Measurements from ENCODE around the gene ARHGAP8. TPM values are rescaled to one million over a fixed set of nuclear protein-coding genes. Genes with fewer than 3 reads are reported as not detected.

The ARHGAP8 gene
- total and polyA plus RNA-seq, 2 donors (not counting 3 experiments of a cell fraction or from before 2014, with no cell fraction given), result not detected

GRCh38 chr22:44822534-44822933 is 70.2 kb downstream of the ARHGAP8 start:
- Histone ChIP-seq H4K20me1 (replicated peaks; ENCODE audit: control insufficient read depth, extremely low read depth, insufficient read depth, low read length) (no peaks in the 10 kb centered on the region), H3K4me1 (ENCODE audit: control insufficient read depth, extremely low read depth, insufficient read depth, low read length) (no peaks in the 10 kb centered on the region), H2AFZ (ENCODE audit: low read depth, low read length) (no peak overlapping the region), H3K79me2 (ENCODE audit: control insufficient read depth, insufficient read depth, low read length) (no peaks in the 10 kb centered on the region), H3K36me3 (ENCODE audit: control insufficient read depth in 2 of 2, extremely low read depth in 1 of 2, insufficient read depth in 2 of 2, low read length in 2 of 2) (no peaks in the 10 kb centered on the region), H3K27me3 (ENCODE audit: control insufficient read depth in 2 of 2, insufficient read depth in 2 of 2, low read length in 2 of 2) (no peaks in the 10 kb centered on the region), H3K4me2 (ENCODE audit: insufficient read depth, low read length) (no peak overlapping the region), H3K27ac (ENCODE audit: insufficient read depth, low read depth, low read length) (no peak overlapping the region), H3K4me3 (replicated peaks in 1 of 3; ENCODE audit: insufficient read depth in 1 of 3, low read depth in 1 of 3, low read length in 3 of 3) (no peak overlapping the region), H3K9me3 (replicated peaks; ENCODE audit: control insufficient read depth, insufficient read depth, low read length) (no peaks in the 10 kb centered on the region), H3K9me1 (replicated peaks; ENCODE audit: control insufficient read depth, extremely low read depth, insufficient read depth, low read length) (no peaks in the 10 kb centered on the region), H3K9ac (replicated peaks; ENCODE audit: extremely low read depth, insufficient read depth, low read length) (no peak overlapping the region)
- FAIRE-seq (no peak), DNase-seq (ENCODE audit: low read depth, low spot score) (no peak)
- ChIA-PET POLR2A (no interaction called here), CTCF (no interaction called here)
- no TSS peak for BruUV-seq (replicated peaks)
- intact Hi-C loops (cut with micrococcal nuclease) (no loop called here), dilution Hi-C loops (cut with MboI; ENCODE audit: extremely low pct_ligation_motif_present, low sequenced_read_pairs) (no loop called here)
- TF ChIP-seq GATA2 (IDR thresholded peaks at IDR 0.05; ENCODE audit: insufficient read depth, insufficient read length, low read depth, low read length), result no peak
- no peak for TF ChIP-seq MAX (IDR thresholded peaks at IDR 0.05; ENCODE audit: insufficient read depth, insufficient read length)
- TF ChIP-seq EZH2 (IDR thresholded peaks at IDR 0.05; ENCODE audit: borderline replicate concordance, low read depth, low read length, severe bottlenecking), result no peak
- TF ChIP-seq FOS (IDR thresholded peaks at IDR 0.05; ENCODE audit: borderline replicate concordance, insufficient read depth, low read length), result no peak
- no peak for TF ChIP-seq JUN (IDR thresholded peaks at IDR 0.05; ENCODE audit: borderline replicate concordance, insufficient read depth, insufficient read length, low read depth)
- TF ChIP-seq, protein P1, sequence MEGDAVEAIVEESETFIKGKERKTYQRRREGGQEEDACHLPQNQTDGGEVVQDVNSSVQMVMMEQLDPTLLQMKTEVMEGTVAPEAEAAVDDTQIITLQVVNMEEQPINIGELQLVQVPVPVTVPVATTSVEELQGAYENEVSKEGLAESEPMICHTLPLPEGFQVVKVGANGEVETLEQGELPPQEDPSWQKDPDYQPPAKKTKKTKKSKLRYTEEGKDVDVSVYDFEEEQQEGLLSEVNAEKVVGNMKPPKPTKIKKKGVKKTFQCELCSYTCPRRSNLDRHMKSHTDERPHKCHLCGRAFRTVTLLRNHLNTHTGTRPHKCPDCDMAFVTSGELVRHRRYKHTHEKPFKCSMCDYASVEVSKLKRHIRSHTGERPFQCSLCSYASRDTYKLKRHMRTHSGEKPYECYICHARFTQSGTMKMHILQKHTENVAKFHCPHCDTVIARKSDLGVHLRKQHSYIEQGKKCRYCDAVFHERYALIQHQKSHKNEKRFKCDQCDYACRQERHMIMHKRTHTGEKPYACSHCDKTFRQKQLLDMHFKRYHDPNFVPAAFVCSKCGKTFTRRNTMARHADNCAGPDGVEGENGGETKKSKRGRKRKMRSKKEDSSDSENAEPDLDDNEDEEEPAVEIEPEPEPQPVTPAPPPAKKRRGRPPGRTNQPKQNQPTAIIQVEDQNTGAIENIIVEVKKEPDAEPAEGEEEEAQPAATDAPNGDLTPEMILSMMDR (IDR thresholded peaks at IDR 0.05; ENCODE audit: extremely low read depth in 1 of 2, insufficient read depth in 1 of 2, low read depth in 1 of 2, low read length in 2 of 2), result no peak
- TF ChIP-seq POLR2A (IDR thresholded peaks at IDR 0.05; ENCODE audit: low read depth, low read length), result no peak
- no peak for TF ChIP-seq MYC (IDR thresholded peaks at IDR 0.05; ENCODE audit: low read depth, low read length)
- no peak for TF ChIP-seq POLR2AphosphoS5 (IDR thresholded peaks at IDR 0.05; ENCODE audit: insufficient read depth, low read depth, low read length)
